Measurements from ENCODE around the gene BCOR.

- TF ChIP-seq CTCF (IDR thresholded peaks at IDR 0.05): no peak
- no peak for TF ChIP-seq POLR2A (IDR thresholded peaks at IDR 0.05)
Measured at GRCh38 chrX:40054793-40055192, 43.0 kb downstream of the BCOR start.

All from heart left ventricle (tissue), 13 donors.